Central memory CD8-positive, alpha-beta T cell (primary cell): ENCODE data around the gene CTBP2.

Source experiments
- ATAC-seq: fragments of 150-1000 bp; cut with Tn5 transposase; replicated peaks from 2 replicates; pipeline ENCODE4 v1.10.0; 2022; ENCODE audit warnings: mild to moderate bottlenecking, moderate FRiP score, moderate number of reproducible peaks; ENCODE audit not compliant: poor library complexity, severe bottlenecking; ENCODE audit errors: extremely low read depth
- DNase-seq, 2 donors: peaks; one replicate each; pipeline ENCODE4 v3.0.0; 2021; ENCODE audit warnings: low spot score in 2 of 2
- H3K27ac Mint-ChIP-seq: one replicate; pipeline ENCODE4 v1.8.0; 2022; ENCODE audit warnings: low read depth, mild to moderate bottlenecking, moderate library complexity, mixed read lengths
- H3K27me3 Mint-ChIP-seq: one replicate; pipeline ENCODE4 v1.8.0; 2022; ENCODE audit warnings: mixed read lengths
- H3K36me3 Mint-ChIP-seq: one replicate; pipeline ENCODE4 v1.8.0; 2022; ENCODE audit warnings: mild to moderate bottlenecking, moderate library complexity, mixed read lengths; ENCODE audit not compliant: insufficient read depth
- H3K4me1 Mint-ChIP-seq: one replicate; pipeline ENCODE4 v1.8.0; 2022; ENCODE audit warnings: mixed read lengths
- H3K4me3 Mint-ChIP-seq: one replicate; pipeline ENCODE4 v1.8.0; 2022; ENCODE audit warnings: mild to moderate bottlenecking, moderate library complexity, mixed read lengths
- H3K9me3 Mint-ChIP-seq: one replicate; pipeline ENCODE4 v1.8.0; 2022; ENCODE audit warnings: mixed read lengths

The CTBP2 gene

DNA sequence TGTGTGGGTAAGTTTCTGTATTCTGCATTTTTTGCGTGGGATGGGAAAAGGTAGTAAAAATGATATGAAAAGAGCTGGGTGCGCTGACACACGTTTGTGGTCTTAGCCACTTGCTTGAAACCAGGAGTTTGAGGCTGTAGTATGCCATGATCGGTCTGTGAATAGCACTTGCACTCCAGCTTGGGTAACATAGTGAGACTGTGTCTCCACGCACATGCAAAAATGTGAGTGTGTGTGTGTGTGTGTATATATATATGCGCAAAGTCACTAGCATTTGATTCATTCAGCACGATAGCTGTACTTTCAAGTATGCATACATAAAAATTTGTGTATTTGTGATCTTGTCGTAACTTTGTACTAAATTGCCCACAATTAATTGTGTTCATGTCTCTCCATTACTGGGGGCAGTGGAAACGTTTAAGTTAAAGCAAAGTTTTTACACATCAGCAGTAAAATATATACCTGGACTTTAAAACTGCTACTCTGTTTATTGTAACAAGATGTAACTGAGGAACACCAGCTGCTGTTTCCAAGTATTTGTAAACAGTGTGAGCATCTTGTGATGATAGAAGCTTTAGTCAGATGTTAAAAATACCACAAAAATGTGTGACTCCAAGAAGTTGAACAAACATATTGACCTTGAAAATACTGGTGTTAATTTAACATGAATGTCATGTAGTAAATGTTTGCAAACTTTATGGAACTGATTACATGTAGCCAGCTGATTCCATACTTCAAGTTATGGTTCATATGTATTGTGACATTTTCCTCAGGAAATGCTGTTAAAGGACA is 216.9 kb downstream of the CTBP2 start:
- Mint-ChIP-seq H3K9me3 (no peaks in the 10 kb centered on the region), H3K27ac (peak overlapping the region; percentile 54), H3K4me3 (no peak overlapping the region), H3K27me3 (no peaks in the 10 kb centered on the region), H3K36me3 (peaks cover 18% of the 10 kb centered on the region), H3K4me1 (peaks cover 66% of the 10 kb centered on the region)
- DNase-seq (no peak), ATAC-seq (no peak)

DNA sequence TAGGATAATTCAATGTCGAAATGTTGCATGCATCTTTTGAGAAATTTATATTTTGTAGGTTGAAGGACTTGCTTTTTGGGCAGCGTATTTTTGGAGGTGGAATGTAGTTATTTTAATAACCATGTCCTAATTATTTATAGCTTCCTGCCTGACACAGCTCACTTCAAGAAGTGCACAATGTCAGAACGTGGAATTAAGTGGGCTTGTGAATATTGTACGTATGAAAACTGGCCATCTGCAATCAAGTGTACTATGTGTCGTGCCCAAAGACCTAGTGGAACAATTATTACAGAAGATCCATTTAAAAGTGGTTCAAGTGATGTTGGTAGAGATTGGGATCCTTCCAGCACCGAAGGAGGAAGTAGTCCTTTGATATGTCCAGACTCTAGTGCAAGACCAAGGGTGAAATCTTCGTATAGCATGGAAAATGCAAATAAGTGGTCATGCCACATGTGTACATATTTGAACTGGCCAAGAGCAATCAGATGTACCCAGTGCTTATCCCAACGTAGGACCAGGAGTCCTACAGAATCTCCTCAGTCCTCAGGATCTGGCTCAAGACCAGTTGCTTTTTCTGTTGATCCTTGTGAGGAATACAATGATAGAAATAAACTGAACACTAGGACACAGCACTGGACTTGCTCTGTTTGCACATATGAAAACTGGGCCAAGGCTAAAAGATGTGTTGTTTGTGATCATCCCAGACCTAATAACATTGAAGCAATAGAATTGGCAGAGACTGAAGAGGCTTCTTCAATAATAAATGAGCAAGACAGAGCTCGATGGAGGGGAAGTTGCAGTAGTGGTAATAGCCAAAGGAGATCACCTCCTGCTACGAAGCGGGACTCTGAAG is 217.8 kb downstream of the CTBP2 start:
- H3K27me3 Mint-ChIP-seq = no peaks in the 10 kb centered on the region
- no peak overlapping the region for H3K4me3 Mint-ChIP-seq
- DNase-seq (no peak), ATAC-seq (no peak)
- no peaks in the 10 kb centered on the region for H3K9me3 Mint-ChIP-seq
- H3K4me1 Mint-ChIP-seq = peaks cover 59% of the 10 kb centered on the region
- peaks cover 16% of the 10 kb centered on the region for H3K36me3 Mint-ChIP-seq
- peak overlapping the region; percentile 50 for H3K27ac Mint-ChIP-seq

DNA sequence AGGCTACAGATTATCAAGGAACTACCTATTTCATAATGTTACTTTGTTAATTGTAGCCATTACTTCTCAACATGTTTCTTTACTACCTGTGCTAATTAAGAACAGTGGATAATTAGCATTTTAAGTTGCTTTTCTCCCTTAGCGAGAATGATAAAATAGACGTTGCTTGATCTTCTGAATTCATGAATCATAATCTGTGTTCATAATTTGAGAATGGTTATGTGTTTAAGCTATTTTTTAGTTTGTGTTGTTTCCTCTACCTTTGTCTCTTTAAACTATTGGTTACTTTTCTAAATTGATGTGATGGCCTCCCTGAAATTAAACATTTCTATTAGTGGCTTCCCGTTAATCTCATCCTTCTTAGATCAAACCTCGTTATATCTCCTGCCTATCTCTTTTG is 218.5 kb downstream of the CTBP2 start, which contains the start of gene ZRANB1:
ZRANB1 (plus strand) TSS at position 301 of the 400 bp plus-strand sequence. CDS start 371 bp downstream, outside the sequence.
- Mint-ChIP-seq H3K9me3 (no peaks in the 10 kb centered on the region), H3K4me1 (peaks cover 52% of the 10 kb centered on the region), H3K4me3 (no peak within 1 kb of the TSS), H3K27me3 (no peaks in the 10 kb centered on the region), H3K27ac (peak within 1 kb of the TSS; percentile 50), H3K36me3 (peaks cover 16% of the 10 kb centered on the region)
- no peak for DNase-seq
- no peak for ATAC-seq

DNA sequence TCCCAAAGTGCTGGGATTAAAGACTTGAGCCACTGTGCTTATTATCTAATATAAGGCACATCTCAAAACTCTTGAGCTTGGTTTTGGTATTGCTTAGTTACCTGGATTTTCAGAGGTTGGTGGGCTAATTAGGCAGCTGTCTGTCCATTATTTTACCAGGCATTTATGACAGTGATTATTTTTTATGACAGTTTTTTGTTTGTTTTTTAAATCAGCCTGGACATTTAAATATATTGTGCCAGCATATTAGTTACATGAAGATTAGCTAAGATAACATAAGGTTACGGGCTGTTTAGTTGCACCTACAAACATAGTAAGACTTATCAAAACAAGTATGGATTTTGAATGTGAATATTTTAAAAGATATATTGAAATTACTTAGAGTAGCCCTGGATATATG is 221.1 kb downstream of the CTBP2 start:
- Mint-ChIP-seq H3K9me3 (no peaks in the 10 kb centered on the region), H3K36me3 (peaks cover 15% of the 10 kb centered on the region), H3K4me3 (no peak overlapping the region), H3K4me1 (peaks cover 54% of the 10 kb centered on the region), H3K27ac (no peak overlapping the region), H3K27me3 (no peaks in the 10 kb centered on the region)
- DNase-seq (no peak), ATAC-seq (no peak)

DNA sequence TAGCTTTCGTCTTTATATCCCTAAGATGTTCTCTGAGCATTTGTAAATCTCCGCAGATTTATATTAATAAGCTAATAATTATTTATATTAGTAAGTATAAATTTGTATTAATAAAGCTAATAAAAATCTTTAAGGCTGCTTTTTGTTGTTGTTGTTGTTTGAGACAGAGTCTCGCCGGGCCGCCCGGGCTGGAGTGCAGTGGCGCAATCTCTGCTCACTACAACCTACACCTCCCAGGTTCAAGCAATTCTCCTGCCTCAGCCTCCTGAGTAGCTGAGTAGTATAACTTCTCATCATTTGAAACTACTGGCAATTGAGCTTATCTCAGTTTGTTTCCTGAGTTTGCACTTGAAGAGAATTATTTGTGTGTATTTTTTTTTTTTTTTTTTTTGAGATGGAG is 223.6 kb downstream of the CTBP2 start:
- Mint-ChIP-seq H3K36me3 (peaks cover 7% of the 10 kb centered on the region), H3K27ac (no peak overlapping the region), H3K4me3 (no peak overlapping the region), H3K27me3 (no peaks in the 10 kb centered on the region), H3K9me3 (peaks cover 3% of the 10 kb centered on the region), H3K4me1 (peaks cover 40% of the 10 kb centered on the region)
- DNase-seq (no peak), ATAC-seq (no peak)

DNA sequence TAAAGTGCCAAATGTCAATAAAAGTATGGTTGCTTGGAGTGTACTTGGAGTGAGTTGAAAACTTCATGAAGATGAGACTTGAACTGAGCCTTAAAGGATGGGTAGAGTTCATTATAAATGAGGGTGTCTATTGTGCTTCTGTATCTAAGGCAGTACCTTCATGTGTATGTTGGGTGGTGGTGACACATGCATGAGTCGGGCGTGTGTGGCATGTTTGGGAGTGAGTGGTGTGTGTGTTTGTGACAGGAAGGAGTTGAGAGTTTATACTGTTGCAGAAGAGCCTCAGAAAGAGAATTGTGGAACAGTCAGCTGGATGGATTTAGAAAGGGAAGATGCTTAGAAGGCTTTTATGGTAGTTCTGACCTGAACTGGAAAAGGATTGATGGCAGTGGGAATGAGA is 224.4 kb downstream of the CTBP2 start:
- H3K4me1 Mint-ChIP-seq = peaks cover 37% of the 10 kb centered on the region
- no peak for DNase-seq

More for the DNA sequence above, 224.4 kb downstream of the CTBP2 start:
- Mint-ChIP-seq H3K27me3 (no peaks in the 10 kb centered on the region), H3K9me3 (peaks cover 5% of the 10 kb centered on the region), H3K36me3 (peaks cover 6% of the 10 kb centered on the region), H3K27ac (no peak overlapping the region), H3K4me3 (no peak overlapping the region)
- no peak for ATAC-seq
